Measurements from ENCODE around the gene GPR31.

The GPR31 gene

DNA sequence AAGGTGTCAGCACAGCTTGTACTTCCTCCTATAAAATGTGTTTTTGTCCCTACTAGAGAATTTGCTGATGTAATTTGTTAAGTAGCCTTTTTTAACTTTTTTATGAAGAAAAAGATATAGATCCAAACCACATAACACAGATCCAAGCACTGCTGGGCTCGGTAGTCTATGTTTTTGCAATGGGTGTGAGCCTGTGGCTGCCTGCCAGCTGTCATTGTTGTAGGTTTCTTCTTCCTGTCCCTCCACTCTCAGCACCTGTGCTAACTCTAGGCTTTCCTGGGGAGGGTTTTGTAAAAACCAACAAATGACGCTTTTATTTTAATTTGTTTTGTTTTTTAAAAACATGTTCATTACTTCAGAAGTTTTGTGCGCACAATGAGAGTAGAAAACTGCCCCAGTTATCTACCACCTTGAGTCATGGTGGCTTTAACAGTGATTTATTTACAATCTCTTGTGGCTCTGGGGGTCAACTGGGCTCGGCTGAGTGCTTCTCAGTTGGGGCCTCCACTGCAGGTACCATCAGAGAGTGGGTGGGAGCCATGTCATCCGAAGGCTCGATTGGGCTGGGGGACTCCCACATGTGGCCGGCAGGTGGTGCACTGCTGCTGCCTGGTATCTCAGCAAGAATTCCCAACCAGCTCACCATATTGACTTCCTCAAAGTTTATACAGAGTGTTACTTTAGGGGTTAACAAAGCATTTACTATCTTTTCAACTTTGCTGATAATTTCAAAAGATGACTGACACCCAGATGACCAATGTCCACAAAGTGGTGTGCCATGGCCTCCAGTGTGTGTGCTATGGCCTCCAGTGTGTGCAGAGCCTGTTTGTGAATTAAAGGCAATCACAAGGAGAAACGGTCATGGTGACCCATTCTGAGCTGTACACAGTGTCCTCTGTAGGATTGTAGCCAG, 37.9 kb downstream of the GPR31 start:
- no peaks in the 10 kb centered on the region for H3K9me2 ChIP-seq (replicated peaks; ENCODE audit: control insufficient read depth, low read length)
- peak overlapping the region; percentile 69 for H3K4me2 ChIP-seq (ENCODE audit: low read length)
- peak overlapping the region; percentile 1; the same call in 1 of the 2 replicates for H3K27ac ChIP-seq (ENCODE audit: low read depth, low read length)
- TF ChIP-seq CTCF (IDR thresholded peaks at IDR 0.05; ENCODE audit: low read depth, low read length, poor library complexity, severe bottlenecking) (peak; percentile 76), EZH2phosphoT487 (IDR thresholded peaks at IDR 0.05; ENCODE audit: borderline replicate concordance, low read length) (no peak)
- peaks cover 31% of the 10 kb centered on the region for H3F3A ChIP-seq (ENCODE audit: control insufficient read depth, insufficient read depth)
- H3K4me3 ChIP-seq (ENCODE audit: low read length), result peak overlapping the region; percentile 51
- H3K36me3 ChIP-seq (ENCODE audit: control insufficient read depth, low read length), result no peaks in the 10 kb centered on the region
- H3K79me2 ChIP-seq (ENCODE audit: control insufficient read depth, low read length), result no peaks in the 10 kb centered on the region
- H3K9me3 ChIP-seq (ENCODE audit: control insufficient read depth, insufficient read depth, low read length), result no peaks in the 10 kb centered on the region
- peaks cover 17% of the 10 kb centered on the region; the same call in 1 of the 2 replicates for H4K20me1 ChIP-seq (ENCODE audit: control insufficient read depth, insufficient read depth, low read depth, low read length)
- H3K4me1 ChIP-seq (ENCODE audit: control insufficient read depth, low read length), result peaks cover 77% of the 10 kb centered on the region
- H3K27me3 ChIP-seq (ENCODE audit: control insufficient read depth, low read length), result peaks cover 40% of the 10 kb centered on the region

- Histone ChIP-seq H3K4me2 (ENCODE audit: low read length) (peak overlapping the region; percentile 69), H3K79me2 (ENCODE audit: control insufficient read depth, low read length) (no peaks in the 10 kb centered on the region), H3K36me3 (ENCODE audit: control insufficient read depth, low read length) (no peaks in the 10 kb centered on the region), H4K20me1 (ENCODE audit: control insufficient read depth, insufficient read depth, low read depth, low read length) (peaks cover 17% of the 10 kb centered on the region; the same call in 1 of the 2 replicates), H3K27me3 (ENCODE audit: control insufficient read depth, low read length) (peaks cover 40% of the 10 kb centered on the region), H3K4me1 (ENCODE audit: control insufficient read depth, low read length) (peaks cover 78% of the 10 kb centered on the region), H3F3A (ENCODE audit: control insufficient read depth, insufficient read depth) (peaks cover 36% of the 10 kb centered on the region), H3K4me3 (ENCODE audit: low read length) (peak overlapping the region; percentile 51), H3K9me2 (replicated peaks; ENCODE audit: control insufficient read depth, low read length) (no peaks in the 10 kb centered on the region), H3K9me3 (ENCODE audit: control insufficient read depth, insufficient read depth, low read length) (no peaks in the 10 kb centered on the region), H3K27ac (ENCODE audit: low read depth, low read length) (peak overlapping the region; percentile 11)
- TF ChIP-seq EZH2phosphoT487 (IDR thresholded peaks at IDR 0.05; ENCODE audit: borderline replicate concordance, low read length), result no peak
- no peak for TF ChIP-seq CTCF (IDR thresholded peaks at IDR 0.05; ENCODE audit: low read depth, low read length, poor library complexity, severe bottlenecking)
These were observed 38.9 kb downstream of the GPR31 start for GRCh38 chr6:167118839-167119238.

DNA sequence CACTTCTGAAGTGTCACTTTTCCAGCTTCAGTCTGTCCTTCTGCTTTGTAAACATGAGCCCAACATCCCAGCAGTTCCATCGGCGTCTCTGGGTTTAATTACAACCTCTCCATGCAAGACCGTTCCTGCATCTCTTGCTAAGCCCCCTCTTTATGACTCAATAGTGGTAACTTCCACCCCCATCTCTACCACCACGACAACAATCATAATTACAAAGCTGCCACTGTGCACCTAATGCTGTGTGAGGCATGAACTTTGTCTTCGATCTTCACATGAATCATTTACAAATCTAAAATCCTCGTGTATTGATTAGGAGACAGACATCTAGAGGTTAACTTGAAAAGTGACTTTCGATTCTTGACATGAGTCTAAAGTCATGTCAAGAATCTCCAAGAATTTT, 39.8 kb downstream of the GPR31 start:
- Histone ChIP-seq H3K79me2 (ENCODE audit: control insufficient read depth, low read length) (no peaks in the 10 kb centered on the region), H4K20me1 (ENCODE audit: control insufficient read depth, insufficient read depth, low read depth, low read length) (peaks cover 12% of the 10 kb centered on the region; the same call in 1 of the 2 replicates), H3K36me3 (ENCODE audit: control insufficient read depth, low read length) (no peaks in the 10 kb centered on the region), H3K27ac (ENCODE audit: low read depth, low read length) (no peak overlapping the region), H3K4me1 (ENCODE audit: control insufficient read depth, low read length) (peaks cover 78% of the 10 kb centered on the region), H3K27me3 (ENCODE audit: control insufficient read depth, low read length) (peaks cover 32% of the 10 kb centered on the region), H3K4me2 (ENCODE audit: low read length) (peak overlapping the region; percentile 69), H3F3A (ENCODE audit: control insufficient read depth, insufficient read depth) (peaks cover 44% of the 10 kb centered on the region), H3K9me3 (ENCODE audit: control insufficient read depth, insufficient read depth, low read length) (no peaks in the 10 kb centered on the region), H3K9me2 (replicated peaks; ENCODE audit: control insufficient read depth, low read length) (no peaks in the 10 kb centered on the region), H3K4me3 (ENCODE audit: low read length) (no peak overlapping the region)
- no peak for TF ChIP-seq EZH2phosphoT487 (IDR thresholded peaks at IDR 0.05; ENCODE audit: borderline replicate concordance, low read length)

DNA sequence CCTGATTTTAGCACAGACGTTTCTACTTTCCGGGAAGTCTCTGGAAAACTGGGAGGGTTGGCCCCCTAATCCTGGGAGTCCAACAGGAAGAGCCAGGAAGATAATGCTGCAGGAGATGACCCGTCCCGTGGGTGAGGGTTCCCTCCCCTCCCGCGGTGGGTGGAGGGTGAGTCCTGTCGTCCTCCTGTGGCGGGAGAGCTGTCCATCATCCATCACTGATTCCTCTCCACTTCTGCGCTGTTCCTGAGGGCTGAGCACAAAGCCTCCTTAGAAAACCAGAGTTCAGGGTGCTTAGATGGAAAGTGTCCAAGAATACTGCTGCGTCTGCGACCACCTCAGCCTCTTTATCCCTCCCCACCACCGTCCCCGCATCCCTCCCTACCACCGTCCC, 40.9 kb downstream of the GPR31 start:
- TF ChIP-seq EZH2phosphoT487 (IDR thresholded peaks at IDR 0.05; ENCODE audit: borderline replicate concordance, low read length) (no peak), CTCF (IDR thresholded peaks at IDR 0.05; ENCODE audit: low read depth, low read length, poor library complexity, severe bottlenecking) (no peak)
- peaks cover 78% of the 10 kb centered on the region for H3K4me1 ChIP-seq (ENCODE audit: control insufficient read depth, low read length)

More for the DNA sequence above, 40.9 kb downstream of the GPR31 start:
- Histone ChIP-seq H3F3A (ENCODE audit: control insufficient read depth, insufficient read depth) (peaks cover 40% of the 10 kb centered on the region), H3K9me3 (ENCODE audit: control insufficient read depth, insufficient read depth, low read length) (no peaks in the 10 kb centered on the region), H3K4me3 (ENCODE audit: low read length) (no peak overlapping the region), H3K27ac (ENCODE audit: low read depth, low read length) (no peak overlapping the region), H3K36me3 (ENCODE audit: control insufficient read depth, low read length) (no peaks in the 10 kb centered on the region), H3K9me2 (replicated peaks; ENCODE audit: control insufficient read depth, low read length) (no peaks in the 10 kb centered on the region), H4K20me1 (ENCODE audit: control insufficient read depth, insufficient read depth, low read depth, low read length) (peaks cover 7% of the 10 kb centered on the region; the same call in 1 of the 2 replicates), H3K79me2 (ENCODE audit: control insufficient read depth, low read length) (no peaks in the 10 kb centered on the region), H3K27me3 (ENCODE audit: control insufficient read depth, low read length) (peaks cover 24% of the 10 kb centered on the region), H3K4me2 (ENCODE audit: low read length) (no peak overlapping the region)

Data from DOHH2 (cell line).